H1 (cell line): ENCODE measurements around the gene CFAP92. TPM values are rescaled to one million over a fixed set of nuclear protein-coding genes. Genes with fewer than 3 reads are reported as not detected.

Source experiments
- CTCF ChIA-PET: fragments of 300-600 bp; sonication (Branson Sonifier 250); formaldehyde crosslinking; loops from one replicate; lab custom pipeline; 2021; ENCODE audit not compliant: partially characterized antibody; lab: Charles Lee
- POLR2A ChIA-PET: fragments of 300-600 bp; sonication (Branson Sonifier 250); formaldehyde crosslinking; loops from one replicate; lab custom pipeline; 2021; ENCODE audit warnings: inconsistent platforms; ENCODE audit not compliant: partially characterized antibody; lab: Charles Lee
- DNase-seq, 2 experiments: peaks; one replicate each; pipeline versions ENCODE4 v3.0.0 to v3.0.0-alpha.2; 2010 to 2022; ENCODE audit warnings: low spot score in 2 of 2, low read depth in 1 of 2, mixed read lengths in 1 of 2
- FAIRE-seq: peaks from 2 replicates; lab custom pipeline; 2011; peaks lifted over from hg19 to GRCh38; lab: Jason Lieb, UNC
- H2AFZ ChIP-seq: 2 replicates; pipeline ENCODE4 v1.8.1; 2012; ENCODE audit warnings: low read length, inconsistent platforms
- H2AK5ac ChIP-seq: 2 replicates; pipeline ENCODE4 v1.6.1; 2013; ENCODE audit warnings: low read depth, low read length
- H2BK120ac ChIP-seq: replicated peaks from 2 replicates; pipeline ENCODE3; 2013; ENCODE audit warnings: low read depth, low read length, inconsistent platforms
- H2BK12ac ChIP-seq: 2 replicates; pipeline ENCODE4 v1.6.1; 2013; ENCODE audit warnings: low read depth, low read length
- H2BK15ac ChIP-seq: 2 replicates; pipeline ENCODE4 v1.6.1; 2013; ENCODE audit warnings: low read length
- H2BK20ac ChIP-seq: 2 replicates; pipeline ENCODE4 v1.6.1; 2013; ENCODE audit warnings: low read length
- H2BK5ac ChIP-seq: 2 replicates; pipeline ENCODE4 v1.6.1; 2013; ENCODE audit warnings: low read depth, low read length
- H3K14ac ChIP-seq: 2 replicates; pipeline ENCODE4 v1.6.1; 2013; ENCODE audit warnings: inconsistent platforms; ENCODE audit not compliant: insufficient read length
- H3K18ac ChIP-seq: 2 replicates; pipeline ENCODE4 v1.6.1; 2013; ENCODE audit warnings: low read length; ENCODE audit errors: extremely low read depth
- H3K23ac ChIP-seq: 2 replicates; pipeline ENCODE4 v1.6.1; 2013; ENCODE audit warnings: inconsistent platforms; ENCODE audit not compliant: insufficient read length
- H3K23me2 ChIP-seq: 2 replicates; pipeline ENCODE4 v1.6.1; 2013; ENCODE audit warnings: low read depth, low read length
- H3K27ac ChIP-seq: 2 replicates; pipeline ENCODE4 v1.6.1; 2011; ENCODE audit warnings: low read depth, low read length, inconsistent platforms
- H3K27me3 ChIP-seq, 4 experiments: replicated peaks in 1 of 4; 1 replicate in 1 of 4; 2 replicates in 3 of 4; pipeline versions ENCODE4 v1.6.1 to v1.8.1; 2011 to 2013; ENCODE audit warnings: low read length in 3 of 4, mild to moderate bottlenecking in 3 of 4, inconsistent platforms in 2 of 4, mixed read lengths in 2 of 4, moderate library complexity in 1 of 4; ENCODE audit not compliant: control insufficient read depth in 3 of 4, insufficient read depth in 3 of 4; ENCODE audit errors: extremely low read depth in 1 of 4
- H3K36me3 ChIP-seq, 4 experiments: 2 replicates each; pipeline versions ENCODE4 v1.6.1 to v1.8.1; 2011 to 2013; ENCODE audit warnings: mild to moderate bottlenecking in 4 of 4, low read length in 3 of 4, moderate library complexity in 2 of 4, control low read depth in 1 of 4, inconsistent platforms in 1 of 4; ENCODE audit not compliant: insufficient read depth in 4 of 4, control insufficient read depth in 2 of 4
- H3K4ac ChIP-seq: replicated peaks from 2 replicates; pipeline ENCODE3; 2013; ENCODE audit warnings: low read length, low read depth, mixed read lengths, inconsistent platforms; ENCODE audit not compliant: insufficient read length
- H3K4me1 ChIP-seq, 4 experiments: replicated peaks in 1 of 4; 1 replicate in 1 of 4; 2 replicates in 3 of 4; pipeline versions ENCODE4 v1.6.1 to v1.8.1; 2011 to 2013; ENCODE audit warnings: low read length in 3 of 4, inconsistent platforms in 2 of 4, mixed read lengths in 1 of 4; ENCODE audit not compliant: insufficient read depth in 4 of 4, control insufficient read depth in 3 of 4
- H3K4me2 ChIP-seq, 2 experiments: 2 replicates each; pipeline versions ENCODE4 v1.6.1 to v1.8.1; 2011 to 2013; ENCODE audit warnings: low read depth in 2 of 2, low read length in 2 of 2, control low read depth in 1 of 2, inconsistent platforms in 1 of 2, mild to moderate bottlenecking in 1 of 2; ENCODE audit not compliant: insufficient read depth in 1 of 2
- H3K4me3 ChIP-seq, 4 experiments: fragments of 200-600, 300-600 bp in 1 of 4; sonication (generic), shearing (Covaris generic), sonication (Bioruptor Twin) in 1 of 4; 2 replicates each; pipeline versions ENCODE4 v1.5.1 to v1.8.1; 2011 to 2016; ENCODE audit warnings: low read length in 4 of 4, low read depth in 3 of 4, control low read depth in 2 of 4, inconsistent platforms in 2 of 4, mild to moderate bottlenecking in 2 of 4, mixed read lengths in 1 of 4, moderate library complexity in 1 of 4; ENCODE audit not compliant: insufficient read depth in 2 of 4; ENCODE audit errors: extremely low read depth in 1 of 4
- H3K56ac ChIP-seq: replicated peaks from 2 replicates; pipeline ENCODE3; 2013; ENCODE audit warnings: low read depth, mild to moderate bottlenecking, mixed read lengths, low read length, inconsistent platforms; ENCODE audit not compliant: insufficient read length
- H3K79me1 ChIP-seq: 2 replicates; pipeline ENCODE4 v1.6.1; 2013; ENCODE audit warnings: low read depth, low read length, control low read depth
- H3K79me2 ChIP-seq, 2 experiments: 2 replicates each; pipeline versions ENCODE4 v1.6.1 to v1.8.1; 2012 to 2013; ENCODE audit warnings: low read length in 2 of 2, mild to moderate bottlenecking in 2 of 2, inconsistent platforms in 1 of 2; ENCODE audit not compliant: insufficient read depth in 2 of 2, control insufficient read depth in 1 of 2
- H3K9ac ChIP-seq, 4 experiments: replicated peaks in 1 of 4; 1 replicate in 1 of 4; 2 replicates in 3 of 4; pipeline versions ENCODE4 v1.6.1 to v1.8.1; 2011 to 2013; ENCODE audit warnings: low read depth in 3 of 4, low read length in 3 of 4, control low read depth in 2 of 4, mild to moderate bottlenecking in 2 of 4, moderate library complexity in 2 of 4, inconsistent platforms in 1 of 4; ENCODE audit errors: extremely low read depth in 1 of 4
- H3K9me3 ChIP-seq, 2 experiments: 2 replicates each; pipeline versions ENCODE4 v1.6.1 to v1.8.1; 2012 to 2013; ENCODE audit warnings: mild to moderate bottlenecking in 2 of 2, moderate library complexity in 2 of 2, control low read depth in 1 of 2, inconsistent platforms in 1 of 2, low read depth in 1 of 2, low read length in 1 of 2, mixed read lengths in 1 of 2; ENCODE audit not compliant: insufficient read depth in 2 of 2
- H4K20me1 ChIP-seq, 2 experiments: replicated peaks in 1 of 2; 2 replicates each; pipeline versions ENCODE3 to v1.8.1; 2011 to 2013; ENCODE audit warnings: inconsistent platforms in 2 of 2, low read length in 2 of 2, mild to moderate bottlenecking in 1 of 2; ENCODE audit not compliant: insufficient read depth in 2 of 2, control insufficient read depth in 1 of 2
- H4K5ac ChIP-seq: 2 replicates; pipeline ENCODE4 v1.6.1; 2013; ENCODE audit warnings: low read length, low read depth, mixed read lengths, inconsistent platforms; ENCODE audit not compliant: insufficient read length
- H4K8ac ChIP-seq: 2 replicates; pipeline ENCODE4 v1.8.0; 2013; ENCODE audit warnings: mild to moderate bottlenecking, moderate library complexity, low read length, inconsistent platforms; ENCODE audit not compliant: insufficient read depth; ENCODE audit errors: extremely low read depth
- H4K91ac ChIP-seq: replicated peaks from 2 replicates; pipeline ENCODE3; 2013; ENCODE audit warnings: low read length, mixed read lengths, inconsistent platforms; ENCODE audit not compliant: insufficient read length
- ASH2L ChIP-seq: fragments of 200-600, 300-600 bp; sonication (generic); IDR thresholded peaks from one replicate; pipeline ENCODE4 v1.7.1; 2017; ENCODE audit warnings: low read length
- CBX5 ChIP-seq: fragments of 300-800, 300-1000 bp; sonication (generic); IDR thresholded peaks from 2 replicates; pipeline ENCODE4 v1.7.1; 2016; ENCODE audit warnings: antibody characterized with exemption, low read length, low read depth
- EGR1 ChIP-seq: IDR thresholded peaks from 2 replicates; pipeline ENCODE4 v1.6.1; 2011; ENCODE audit warnings: low read depth, low read length, borderline replicate concordance
- GABPA ChIP-seq: IDR thresholded peaks from 2 replicates; pipeline ENCODE4 v1.6.1; 2011; ENCODE audit warnings: mild to moderate bottlenecking, low read length, moderate library complexity, borderline replicate concordance; ENCODE audit not compliant: insufficient read depth
- POU5F1 ChIP-seq: IDR thresholded peaks from 2 replicates; pipeline ENCODE4 v1.6.1; 2011; ENCODE audit warnings: low read depth, mild to moderate bottlenecking, low read length, moderate library complexity
- RXRA ChIP-seq: IDR thresholded peaks from 2 replicates; pipeline ENCODE4 v1.6.1; 2011; ENCODE audit warnings: low read depth, mild to moderate bottlenecking, low read length, moderate library complexity; ENCODE audit not compliant: insufficient read depth
- SIRT6 ChIP-seq: IDR thresholded peaks from one replicate; pipeline ENCODE4 v1.7.1; 2012; ENCODE audit warnings: low read length, inconsistent platforms
- SP1 ChIP-seq: IDR thresholded peaks from 2 replicates; pipeline ENCODE4 v1.6.1; 2011; ENCODE audit warnings: low read depth, low read length
- SP2 ChIP-seq: IDR thresholded peaks from 2 replicates; pipeline ENCODE4 v1.6.1; 2012; ENCODE audit warnings: mild to moderate bottlenecking, low read length, inconsistent platforms
- SRF ChIP-seq: IDR thresholded peaks from 2 replicates; pipeline ENCODE4 v1.6.1; 2011; ENCODE audit warnings: mild to moderate bottlenecking, low read depth, low read length, moderate library complexity
- WGBS, 2 experiments: shearing (Covaris generic) in 1 of 2; methylation state at CpG; one replicate each; pipeline versions ENCODE4 v1.1.6 to v1.1.7; 2013 to 2015; ENCODE audit warnings: low lambda C conversion rate in 2 of 2, mixed read lengths in 2 of 2, inconsistent platforms in 1 of 2, low coverage in 1 of 2, missing lambda C conversion rate in 1 of 2; ENCODE audit not compliant: insufficient replicate concordance in 2 of 2, insufficient coverage in 1 of 2, insufficient read length in 1 of 2; ENCODE audit errors: extremely low coverage in 1 of 2, missing lambda C conversion rate in 1 of 2; 5-methylcytosine and 5-hydroxymethylcytosine counted together
- polyA plus RNA-seq, 7 experiments: library from polyadenylated mRNA; depleted of rRNA in 3 of 7; stranded (reverse) in 5 of 7; unstranded in 2 of 7; fragments of >200 nt in 5 of 7; fragments of 200-250 nt in 2 of 7; gene quantifications; 1 replicate in 5 of 7; 2 replicates in 1 of 7; 4 replicates in 1 of 7; pipeline versions ENCODE4 v1.2.1 to v1.2.3, GENCODE V29; 2011 to 2013; ENCODE audit warnings: missing spikeins in 2 of 7, mixed read lengths in 2 of 7
- total RNA-seq: library from RNA; stranded (reverse); fragmentation: NEBNext Ultra II Directional; extraction: Animal tissue kit (Norgen Biotek cat#: 25700); gene quantifications from 2 replicates; pipeline ENCODE4 v1.2.1, GENCODE V29; 2021
- TF ChIP-seq, protein P1 (sequence below): IDR thresholded peaks from 2 replicates; pipeline ENCODE4 v1.6.1; 2012; ENCODE audit warnings: inconsistent platforms

CFAP92 gene
- total and polyA plus RNA-seq, 2 of the 8 experiments (the other 6 are each of a cell fraction or from before 2014, with no cell fraction given): 0.77 to 2.0 TPM

DNA sequence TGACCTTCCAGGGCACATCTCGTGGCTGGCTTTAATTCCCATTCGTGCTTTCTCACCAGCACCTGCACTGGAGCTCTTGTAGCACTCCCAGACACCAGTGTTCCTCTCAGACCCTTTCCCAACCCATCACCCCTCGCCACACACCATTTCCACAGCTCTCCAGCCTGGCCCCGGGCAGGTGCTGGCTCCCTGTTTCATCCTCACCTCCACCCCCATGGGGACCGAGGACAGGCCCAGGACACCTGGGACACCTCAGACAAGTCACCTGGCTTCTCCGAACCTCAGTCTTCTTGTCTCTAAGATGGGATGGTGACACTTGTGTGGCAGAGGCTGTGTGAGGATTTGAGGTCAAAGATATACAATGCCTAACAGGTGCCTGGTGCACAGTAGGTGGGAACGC, 39.3 kb upstream of the CFAP92 start:
- no peak overlapping the region for H4K5ac ChIP-seq
- no peak overlapping the region for H3K9ac ChIP-seq
- H2BK12ac ChIP-seq: no peak overlapping the region
- H3K36me3 ChIP-seq: no peaks in the 10 kb centered on the region
- no peaks in the 10 kb centered on the region for H3K23me2 ChIP-seq
- H3K9me3 ChIP-seq: no peaks in the 10 kb centered on the region
- H2BK120ac ChIP-seq: no peak overlapping the region
- TF ChIP-seq POU5F1 (no peak), ASH2L (no peak), SP2 (no peak), EGR1 (no peak), CBX5 (no peak), SRF (no peak), GABPA (no peak), RXRA (no peak), SP1 (no peak), SIRT6 (no peak)
- TF ChIP-seq, protein P1, sequence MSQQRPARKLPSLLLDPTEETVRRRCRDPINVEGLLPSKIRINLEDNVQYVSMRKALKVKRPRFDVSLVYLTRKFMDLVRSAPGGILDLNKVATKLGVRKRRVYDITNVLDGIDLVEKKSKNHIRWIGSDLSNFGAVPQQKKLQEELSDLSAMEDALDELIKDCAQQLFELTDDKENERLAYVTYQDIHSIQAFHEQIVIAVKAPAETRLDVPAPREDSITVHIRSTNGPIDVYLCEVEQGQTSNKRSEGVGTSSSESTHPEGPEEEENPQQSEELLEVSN: no peak
- H3K4me3 ChIP-seq: no peak overlapping the region
- FAIRE-seq (no peak), DNase-seq (no peak)
- H4K91ac ChIP-seq: no peak overlapping the region
- no peak overlapping the region for H2BK15ac ChIP-seq
- no peaks in the 10 kb centered on the region for H3K4me1 ChIP-seq
- no peak overlapping the region for H3K18ac ChIP-seq
- no peaks in the 10 kb centered on the region for H3K79me2 ChIP-seq
- H3K4ac ChIP-seq: no peak overlapping the region
- H2BK20ac ChIP-seq: no peak overlapping the region
- H2AFZ ChIP-seq: no peak overlapping the region
- H3K14ac ChIP-seq: no peak overlapping the region
- no peak overlapping the region for H2AK5ac ChIP-seq
- H3K79me1 ChIP-seq: no peaks in the 10 kb centered on the region
- POLR2A ChIA-PET: interaction anchor here (1.4 kb wide), 1 partner anchor 40 kb away, joined by 3 read pairs; the partner anchor contains the start of gene CFAP92
- H4K20me1 ChIP-seq: no peaks in the 10 kb centered on the region
- H2BK5ac ChIP-seq: no peak overlapping the region
- CTCF ChIA-PET: interaction anchor here (1.2 to 5.7 kb wide), 4 partner anchors 10 to 63 kb away, joined by 3 to 28 read pairs (median 7); no protein-coding TSS in a partner anchor
- no peak overlapping the region for H3K23ac ChIP-seq
- H3K27ac ChIP-seq: no peak overlapping the region
- no peak overlapping the region for H3K56ac ChIP-seq
- WGBS, 2 experiments: 82% methylated on average over 7 of the region's 7 CpGs; no CpG with 5 or more reads in 1 of the 2 experiments
- no peaks in the 10 kb centered on the region for H3K27me3 ChIP-seq
- H3K4me2 ChIP-seq: no peak overlapping the region
- H4K8ac ChIP-seq: no peak overlapping the region
